Tibial nerve (tissue), 4 donors: ENCODE data around the gene BBS7.

Experiments used
- EP300 ChIP-seq, 2 donors: sonication (generic); formaldehyde crosslinking; IDR thresholded peaks; one replicate each; pipeline ENCODE4 v1.6.1; 2017; ENCODE audit warnings: antibody characterized with exemption in 2 of 2, mild to moderate bottlenecking in 1 of 2
- POLR2A ChIP-seq, 2 donors: fragments of 450-650 bp; IDR thresholded peaks; one replicate each; pipeline ENCODE4 v1.6.1; 2017; ENCODE audit warnings: antibody characterized with exemption in 2 of 2, mild to moderate bottlenecking in 2 of 2, moderate library complexity in 2 of 2
- TF ChIP-seq, protein P1 (sequence below), 5 experiments: fragments of 200-600 bp in 3 of 5; fragments of 450-650 bp in 2 of 5; sonication (generic) in 3 of 5; IDR thresholded peaks; one replicate each; pipeline ENCODE4 v1.5.1; 2016 to 2019; ENCODE audit warnings: antibody characterized with exemption in 5 of 5, mild to moderate bottlenecking in 3 of 5, moderate library complexity in 2 of 5

DNA sequence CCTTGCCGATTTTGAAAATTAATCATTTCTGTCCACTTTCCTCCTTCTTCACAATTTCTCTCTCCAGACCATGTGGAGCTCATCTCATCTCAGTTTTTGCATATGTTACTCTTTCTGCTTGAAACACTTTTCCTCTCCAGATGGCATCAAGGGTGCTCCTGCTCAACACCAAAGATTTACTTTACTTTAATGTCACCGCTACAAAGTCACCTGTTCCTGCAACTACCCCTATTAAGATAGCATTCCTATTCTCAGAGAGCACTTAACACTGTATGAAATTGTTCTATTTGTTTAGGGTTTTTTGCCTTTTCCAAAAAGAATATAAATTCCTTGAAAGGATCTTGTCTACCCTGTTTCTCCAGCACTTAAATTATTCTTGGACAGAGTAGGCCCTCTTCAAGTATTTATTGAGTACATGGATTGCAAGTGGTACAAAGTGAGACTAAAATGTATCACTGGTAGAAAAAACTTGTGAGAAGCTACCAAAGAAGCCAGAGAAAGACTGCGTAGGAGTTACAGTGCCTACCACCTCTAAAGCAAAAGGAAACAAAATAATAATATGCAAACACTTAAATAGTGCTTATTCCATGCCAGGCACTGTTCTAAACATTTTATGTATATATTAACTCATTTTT is 70.3 kb downstream of the BBS7 start:
- TF ChIP-seq, protein P1, sequence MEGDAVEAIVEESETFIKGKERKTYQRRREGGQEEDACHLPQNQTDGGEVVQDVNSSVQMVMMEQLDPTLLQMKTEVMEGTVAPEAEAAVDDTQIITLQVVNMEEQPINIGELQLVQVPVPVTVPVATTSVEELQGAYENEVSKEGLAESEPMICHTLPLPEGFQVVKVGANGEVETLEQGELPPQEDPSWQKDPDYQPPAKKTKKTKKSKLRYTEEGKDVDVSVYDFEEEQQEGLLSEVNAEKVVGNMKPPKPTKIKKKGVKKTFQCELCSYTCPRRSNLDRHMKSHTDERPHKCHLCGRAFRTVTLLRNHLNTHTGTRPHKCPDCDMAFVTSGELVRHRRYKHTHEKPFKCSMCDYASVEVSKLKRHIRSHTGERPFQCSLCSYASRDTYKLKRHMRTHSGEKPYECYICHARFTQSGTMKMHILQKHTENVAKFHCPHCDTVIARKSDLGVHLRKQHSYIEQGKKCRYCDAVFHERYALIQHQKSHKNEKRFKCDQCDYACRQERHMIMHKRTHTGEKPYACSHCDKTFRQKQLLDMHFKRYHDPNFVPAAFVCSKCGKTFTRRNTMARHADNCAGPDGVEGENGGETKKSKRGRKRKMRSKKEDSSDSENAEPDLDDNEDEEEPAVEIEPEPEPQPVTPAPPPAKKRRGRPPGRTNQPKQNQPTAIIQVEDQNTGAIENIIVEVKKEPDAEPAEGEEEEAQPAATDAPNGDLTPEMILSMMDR (IDR thresholded peaks at IDR 0.05): no peak
- TF ChIP-seq POLR2A (IDR thresholded peaks at IDR 0.05) (no peak), EP300 (IDR thresholded peaks at IDR 0.05) (no peak)
